IPS DF 19.7 (cell line): ENCODE measurements around the gene STMP1.
"Not testable (repeated sequence)": the region's sequence is repeated elsewhere in the genome, so short reads cannot be mapped to it uniquely, and the experiment has no call there.

Source experiments
- DNase-seq: peaks from one replicate; pipeline ENCODE4 v3.0.0-alpha.2; 2013; ENCODE audit warnings: low read depth, low spot score

The STMP1 gene

GRCh38 chr7:135664046-135664589 is 1.8 kb downstream of the STMP1 start:
- no peak for DNase-seq

- DNase-seq, result no peak
These were observed 2.7 kb downstream of the STMP1 start for GRCh38 chr7:135665042-135665441.

GRCh38 chr7:135666156-135666555 is 3.8 kb downstream of the STMP1 start:
- DNase-seq, result no peak

GRCh38 chr7:135666846-135667245 is 4.5 kb downstream of the STMP1 start:
- DNase-seq, result no peak

GRCh38 chr7:135667626-135668025 is 5.3 kb downstream of the STMP1 start:
- not testable (repeated sequence) for DNase-seq

GRCh38 chr7:135668852-135669395 is 6.6 kb downstream of the STMP1 start:
- DNase-seq, result not testable (repeated sequence)

- no peak for DNase-seq
These were observed 7.5 kb downstream of the STMP1 start for GRCh38 chr7:135669774-135670173.

- no peak for DNase-seq
These were observed 7.9 kb downstream of the STMP1 start for GRCh38 chr7:135670179-135670578.

GRCh38 chr7:135672560-135673359 is 10.4 kb downstream of the STMP1 start:
- DNase-seq, result no peak

- DNase-seq, result no peak
These were observed 11.0 kb downstream of the STMP1 start for GRCh38 chr7:135673360-135673706.

GRCh38 chr7:135678612-135679575 is 16.6 kb downstream of the STMP1 start:
- DNase-seq, result no peak

GRCh38 chr7:135681762-135682161 is 19.4 kb downstream of the STMP1 start:
- DNase-seq, result no peak

- DNase-seq, result no peak
These were observed 19.9 kb downstream of the STMP1 start for GRCh38 chr7:135682191-135682590.

- no peak for DNase-seq
These were observed 21.3 kb downstream of the STMP1 start for GRCh38 chr7:135683609-135684008.

- no peak for DNase-seq
These were observed 21.8 kb downstream of the STMP1 start for GRCh38 chr7:135684136-135684535.

- DNase-seq, result no peak
These were observed 22.4 kb downstream of the STMP1 start for GRCh38 chr7:135684699-135685098.

GRCh38 chr7:135685306-135686084 is 23.2 kb downstream of the STMP1 start:
- no peak for DNase-seq

- no peak for DNase-seq
These were observed 25.2 kb downstream of the STMP1 start for GRCh38 chr7:135687466-135687865.

GRCh38 chr7:135690566-135690965 is 28.3 kb downstream of the STMP1 start:
- no peak for DNase-seq

- DNase-seq, result no peak
These were observed 29.7 kb downstream of the STMP1 start for GRCh38 chr7:135692055-135692454.

- not testable (repeated sequence) for DNase-seq
These were observed 30.3 kb downstream of the STMP1 start for GRCh38 chr7:135692606-135693005.
